HEK293 (cell line): ENCODE data around the gene PRAF2.

Source experiments
- ZBTB20 ChIP-seq: fragments of 450-650 bp; formaldehyde crosslinking; IDR thresholded peaks from 2 replicates; pipeline ENCODE4 v1.5.1; 2016; ENCODE audit warnings: missing biosample characterization, missing genetic modification characterization
- ZNF24 ChIP-seq: fragments of 450-650 bp; formaldehyde crosslinking; IDR thresholded peaks from 2 replicates; pipeline ENCODE4 v1.5.1; 2016; ENCODE audit warnings: missing biosample characterization, missing genetic modification characterization
- ZNF530 ChIP-seq: fragments of 450-650 bp; formaldehyde crosslinking; IDR thresholded peaks from 2 replicates; pipeline ENCODE4 v1.5.1; 2016; ENCODE audit warnings: low read depth, missing biosample characterization, missing genetic modification characterization

- TF ChIP-seq ZBTB20 (tag by site-specific recombination) (peak; percentile 95), ZNF24 (tag by site-specific recombination) (no peak), ZNF530 (tag by site-specific recombination) (no peak)
Measured at GRCh38 chrX:49039598-49040375, 34.0 kb downstream of the PRAF2 start.
